IMR-90 (cell line): ENCODE measurements around the gene NPEPL1. TPM values are rescaled to one million over a fixed set of nuclear protein-coding genes. Genes with fewer than 3 reads are reported as not detected.

Source experiments
- ATAC-seq: fragments of 200-7000 bp; cut with Tn5 transposase; 2 replicates; pipeline ENCODE4 v1.9.1; 2020; ENCODE audit warnings: low read depth, mild to moderate bottlenecking, moderate library complexity
- BruUV-seq: library from RNA; stranded (reverse); fragments of 400-500 nt; replicated peaks from 2 replicates; lab custom pipeline; 2021; lab: Mats Ljungman, UMichigan
- CTCF ChIA-PET: fragments of 300-600 bp; formaldehyde crosslinking; extraction: SDS; loops from one replicate; lab custom pipeline; 2021; ENCODE audit warnings: antibody characterized with exemption; lab: Yijun Ruan, JAX
- POLR2A ChIA-PET: fragments of 300-600 bp; sonication (Branson Sonifier 250); formaldehyde crosslinking; loops from one replicate; lab custom pipeline; 2022; ENCODE audit warnings: antibody characterized with exemption; ENCODE audit not compliant: unreplicated experiment; lab: Charles Lee
- DNase-seq: peaks from one replicate; pipeline ENCODE4 v3.0.0; 2013
- H2AFZ ChIP-seq: replicated peaks from 2 replicates; pipeline ENCODE3; 2013; ENCODE audit warnings: low read length, mild to moderate bottlenecking; ENCODE audit not compliant: poor library complexity
- H2AK5ac ChIP-seq: 2 replicates; pipeline ENCODE4 v1.6.1; 2013; ENCODE audit warnings: low read depth, low read length, inconsistent platforms
- H2AK9ac ChIP-seq: replicated peaks from 2 replicates; pipeline ENCODE3; 2013; ENCODE audit warnings: mild to moderate bottlenecking, low read depth, low read length, moderate library complexity; ENCODE audit not compliant: poor library complexity
- H2BK120ac ChIP-seq: 2 replicates; pipeline ENCODE4 v1.6.1; 2013; ENCODE audit warnings: low read depth, low read length, inconsistent platforms
- H2BK15ac ChIP-seq: 3 replicates; pipeline ENCODE4 v1.6.1; 2013; ENCODE audit warnings: low read depth, low read length, inconsistent platforms
- H2BK20ac ChIP-seq: 2 replicates; pipeline ENCODE4 v1.6.1; 2013; ENCODE audit warnings: low read depth, mild to moderate bottlenecking, inconsistent platforms, low read length, moderate library complexity
- H2BK5ac ChIP-seq: 2 replicates; pipeline ENCODE4 v1.6.1; 2013; ENCODE audit warnings: mild to moderate bottlenecking, low read depth, low read length, inconsistent platforms; ENCODE audit not compliant: poor library complexity, severe bottlenecking
- H3K14ac ChIP-seq: replicated peaks from 2 replicates; pipeline ENCODE4 v1.6.1; 2013; ENCODE audit warnings: low read depth, low read length, inconsistent platforms
- H3K18ac ChIP-seq: 2 replicates; pipeline ENCODE4 v1.6.1; 2013; ENCODE audit warnings: low read depth, low read length, control low read depth
- H3K23ac ChIP-seq: 2 replicates; pipeline ENCODE4 v1.6.1; 2013; ENCODE audit warnings: low read depth, low read length, inconsistent platforms
- H3K27ac ChIP-seq: 2 replicates; pipeline ENCODE4 v1.5.1; 2013; ENCODE audit warnings: mild to moderate bottlenecking, control low read depth, low read length; ENCODE audit not compliant: insufficient read depth
- H3K27me3 ChIP-seq: 2 replicates; pipeline ENCODE4 v1.6.1; 2013; ENCODE audit warnings: low read length; ENCODE audit not compliant: control insufficient read depth, insufficient read depth
- H3K36me3 ChIP-seq: 2 replicates; pipeline ENCODE4 v1.6.1; 2013; ENCODE audit warnings: low read length, mixed read lengths; ENCODE audit not compliant: control insufficient read depth, insufficient read depth
- H3K4ac ChIP-seq: 2 replicates; pipeline ENCODE4 v1.6.1; 2013; ENCODE audit warnings: low read depth, low read length, inconsistent platforms
- H3K4me1 ChIP-seq: 2 replicates; pipeline ENCODE4 v1.6.1; 2013; ENCODE audit warnings: low read length, mixed read lengths; ENCODE audit not compliant: control insufficient read depth, insufficient read depth
- H3K4me2 ChIP-seq: 2 replicates; pipeline ENCODE4 v1.6.1; 2013; ENCODE audit warnings: low read depth, mild to moderate bottlenecking, control low read depth, low read length, moderate library complexity
- H3K4me3 ChIP-seq: 2 replicates; pipeline ENCODE4 v1.5.1; 2013; ENCODE audit warnings: low read depth, mild to moderate bottlenecking, control low read depth, low read length, moderate library complexity; ENCODE audit not compliant: insufficient read depth
- H3K56ac ChIP-seq: 2 replicates; pipeline ENCODE4 v1.6.1; 2013; ENCODE audit warnings: low read length, inconsistent platforms; ENCODE audit not compliant: insufficient read depth; ENCODE audit errors: extremely low read depth
- H3K79me1 ChIP-seq, 2 experiments: 2 replicates each; pipeline ENCODE4 v1.6.1; 2013; ENCODE audit warnings: low read length in 2 of 2, inconsistent platforms in 1 of 2, low read depth in 1 of 2
- H3K9ac ChIP-seq: 2 replicates; pipeline ENCODE4 v1.6.1; 2013; ENCODE audit warnings: low read depth, low read length, control low read depth
- H3K9me1 ChIP-seq: 2 replicates; pipeline ENCODE4 v1.6.1; 2013; ENCODE audit warnings: low read length, inconsistent platforms; ENCODE audit not compliant: insufficient read depth
- H3K9me3 ChIP-seq: 2 replicates; pipeline ENCODE4 v1.6.1; 2013; ENCODE audit warnings: low read length; ENCODE audit not compliant: control insufficient read depth, insufficient read depth
- H4K20me1 ChIP-seq: 2 replicates; pipeline ENCODE4 v1.6.1; 2013; ENCODE audit warnings: low read length, inconsistent platforms; ENCODE audit not compliant: insufficient read depth
- H4K5ac ChIP-seq: 2 replicates; pipeline ENCODE4 v1.6.1; 2013; ENCODE audit warnings: mild to moderate bottlenecking, low read depth, low read length, control low read depth
- H4K8ac ChIP-seq, 2 experiments: 2 replicates each; pipeline ENCODE4 v1.6.1; 2013; ENCODE audit warnings: low read depth in 2 of 2, low read length in 2 of 2, control low read depth in 1 of 2, inconsistent platforms in 1 of 2
- H4K91ac ChIP-seq: 2 replicates; pipeline ENCODE4 v1.6.1; 2013; ENCODE audit warnings: low read depth, low read length, inconsistent platforms; ENCODE audit not compliant: insufficient read depth
- BHLHE40 ChIP-seq: fragments of 150-350 bp; IDR thresholded peaks from 2 replicates; pipeline ENCODE4 v1.6.1; 2016; ENCODE audit warnings: mild to moderate bottlenecking, low read depth, low read length
- RFX5 ChIP-seq: IDR thresholded peaks from 2 replicates; pipeline ENCODE4 v1.8.0; 2012; ENCODE audit warnings: low read depth, mild to moderate bottlenecking, low read length, moderate library complexity
- WGBS, 2 experiments: methylation state at CpG; one replicate each; pipeline versions ENCODE4 v1.1.5 to v1.1.7; 2013; ENCODE audit warnings: missing lambda C conversion rate in 2 of 2; ENCODE audit not compliant: insufficient read length in 1 of 2; ENCODE audit errors: extremely low coverage in 2 of 2; 5-methylcytosine and 5-hydroxymethylcytosine counted together
- dilution Hi-C: fragments of 300-500 bp; cut with HindIII; formaldehyde crosslinking; loops from one replicate; pipeline ENCODE4 v1.14.3; 2018; ENCODE audit warnings: low sequenced_read_pairs; ENCODE audit not compliant: unreplicated experiment
- in situ Hi-C: fragments of 300-500 bp; cut with MboI; formaldehyde crosslinking; loops from 3 replicates; pipeline ENCODE4 v1.14.3; 2019; ENCODE audit warnings: low sequenced_read_pairs, inconsistent platforms, mixed read lengths
- intact Hi-C: fragments of 100-400 bp; cut with micrococcal nuclease; formaldehyde crosslinking; loops from 2 replicates; pipeline ENCODE4 v1.10.0; 2022
- polyA plus RNA-seq, 3 experiments: library from polyadenylated mRNA; depleted of rRNA; stranded (reverse); fragments of >200 nt; gene quantifications; 2 replicates each; pipeline ENCODE4 v1.2.3, GENCODE V29; 2012; ENCODE audit warnings: low replicate concordance in 1 of 3
- total RNA-seq: library from RNA; depleted of rRNA; stranded (reverse); fragments of >200 nt; gene quantifications from 2 replicates; pipeline ENCODE4 v1.2.3, GENCODE V29; 2012

The NPEPL1 gene
- total and polyA plus RNA-seq, 2 of the 4 experiments (the other 2 are of a cell fraction): 6.3 to 10.4 TPM

DNA sequence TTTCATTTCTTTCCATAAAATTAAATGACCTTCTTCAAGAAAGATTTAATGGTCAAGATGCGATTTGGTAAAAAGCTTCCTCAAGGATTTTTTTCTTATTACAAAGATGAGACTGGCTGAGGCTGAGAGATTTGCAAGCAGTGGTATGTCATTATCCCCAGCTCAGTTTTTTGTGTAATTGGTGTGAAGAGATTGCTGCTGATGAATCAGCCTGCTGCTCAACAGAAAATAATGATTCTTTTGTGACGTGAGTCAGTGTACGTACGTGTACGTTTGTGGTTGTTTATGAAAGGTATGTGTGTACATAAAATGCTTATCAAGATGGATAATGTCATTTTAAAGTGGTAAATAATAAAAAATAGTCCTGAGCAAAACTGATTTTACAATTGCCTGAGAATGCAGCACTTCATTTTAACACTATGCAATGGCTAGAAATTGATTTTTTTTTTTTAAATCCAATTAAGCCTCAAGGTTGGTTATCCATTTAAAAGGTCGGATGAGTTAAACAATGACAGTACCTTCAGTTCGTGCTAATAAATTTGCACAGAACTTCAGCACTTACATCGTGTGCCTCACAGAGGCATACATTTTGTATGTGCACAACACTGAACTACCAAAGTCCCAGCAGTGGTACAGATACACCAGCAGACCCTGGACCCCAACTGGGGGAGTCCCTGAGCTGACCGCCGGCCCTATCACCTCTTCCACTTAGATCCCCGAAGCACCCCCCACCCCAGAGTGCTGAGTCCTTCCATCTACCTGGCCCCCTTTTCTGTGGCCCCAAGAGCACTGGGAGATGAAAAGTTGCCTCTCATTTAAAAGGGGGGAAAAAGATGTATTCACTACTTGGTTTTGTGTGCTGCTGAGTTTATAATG is 9.7 kb upstream of the NPEPL1 start:
- ATAC-seq: peak; percentile 48
- no peak for TF ChIP-seq RFX5
- TF ChIP-seq BHLHE40: peak; percentile 50; the same call in 1 of the 2 replicates
- H3K27ac ChIP-seq: no peak overlapping the region

More for the DNA sequence above, 9.7 kb upstream of the NPEPL1 start:
- no peak overlapping the region for H3K18ac ChIP-seq
- ChIA-PET CTCF (no interaction called here), POLR2A (no interaction called here)
- H2BK5ac ChIP-seq: no peak overlapping the region
- H3K27me3 ChIP-seq: no peaks in the 10 kb centered on the region
- BruUV-seq: no TSS peak
- H2BK20ac ChIP-seq: no peak overlapping the region
- H4K8ac ChIP-seq: no peak overlapping the region
- no peaks in the 10 kb centered on the region; the same call in 1 of the 2 replicates for H4K20me1 ChIP-seq
- no peak overlapping the region for H3K9ac ChIP-seq
- H3K9me3 ChIP-seq: no peaks in the 10 kb centered on the region
- H4K91ac ChIP-seq: no peak overlapping the region
- H2AFZ ChIP-seq: no peak overlapping the region
- H3K9me1 ChIP-seq: peaks cover 12% of the 10 kb centered on the region
- no peak overlapping the region for H4K5ac ChIP-seq
- no peak overlapping the region for H2BK15ac ChIP-seq
- no peak overlapping the region for H3K4me3 ChIP-seq
- dilution Hi-C loops (no loop called here), in situ Hi-C loops (no loop called here), intact Hi-C loops (no loop called here)
- no peak overlapping the region for H3K4ac ChIP-seq
- peaks cover 0 to 16% of the 10 kb centered on the region in 2 experiments; a peak in 3 of 4 replicates for H3K79me1 ChIP-seq
- H3K23ac ChIP-seq: no peak overlapping the region
- H3K4me2 ChIP-seq: no peak overlapping the region
- WGBS, 2 experiments: 56% methylated on average over 6 of the region's 11 CpGs; no CpG with 5 or more reads in 1 of the 2 experiments
- H3K4me1 ChIP-seq: peaks cover 2% of the 10 kb centered on the region; the same call in 1 of the 2 replicates
- 0 out of 2 replicates have a peak overlapping the region, but pooled peaks have one; percentile 1 for H3K14ac ChIP-seq
- H2BK120ac ChIP-seq: no peak overlapping the region
- no peak overlapping the region for H2AK5ac ChIP-seq
- peak; percentile 70 for DNase-seq
- H2AK9ac ChIP-seq: no peak overlapping the region
- H3K36me3 ChIP-seq: peaks cover 17% of the 10 kb centered on the region
- no peak overlapping the region for H3K56ac ChIP-seq
